Kidney tubule cell (primary cell): Measurements from ENCODE around the gene FAM20C.
"Not testable (repeated sequence)": the region's sequence is repeated elsewhere in the genome, so short reads cannot be mapped to it uniquely, and the experiment has no call there.

Experiments used
- DNase-seq: peaks from one replicate; pipeline ENCODE4 v3.0.0-alpha.2; 2018; ENCODE audit warnings: low spot score

Gene FAM20C

DNA sequence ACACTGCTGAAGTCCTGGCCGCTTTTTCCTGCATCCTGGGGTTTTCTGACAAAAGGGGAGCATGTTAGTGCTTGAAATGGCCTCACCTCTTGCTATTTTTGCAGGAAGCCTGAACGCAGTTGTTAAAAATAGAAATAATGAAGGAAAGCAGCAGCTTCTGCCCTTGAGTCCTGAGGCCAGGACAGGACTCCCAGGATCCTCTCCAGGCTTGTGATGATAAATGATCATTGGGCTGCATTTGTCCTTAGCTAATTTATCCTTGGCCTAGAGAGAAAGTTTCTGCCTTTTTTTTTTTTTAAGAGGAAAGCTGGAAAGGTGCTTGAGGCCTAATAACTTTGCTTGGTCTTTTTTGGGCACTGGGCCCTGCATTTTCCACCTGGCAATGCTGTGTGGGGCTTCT, 17.7 kb upstream of the FAM20C start:
- no peak for DNase-seq

DNA sequence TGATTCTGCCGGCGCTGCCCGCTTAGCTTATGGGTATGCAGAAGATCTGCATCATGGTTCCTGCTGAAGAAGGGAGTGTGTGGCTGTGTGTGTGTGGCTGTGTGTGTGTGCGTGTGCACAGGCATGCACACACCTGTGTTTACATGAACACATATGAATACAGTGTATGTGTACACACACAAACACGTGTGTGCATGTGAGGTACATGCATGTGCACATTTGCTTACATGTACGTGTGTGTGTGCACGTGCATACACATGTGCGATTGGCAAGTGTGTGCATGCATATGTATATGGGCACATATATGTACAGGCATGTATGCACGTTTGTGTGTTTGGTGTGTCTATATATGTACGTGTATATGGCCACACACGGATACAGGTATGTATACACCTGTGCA, 16.4 kb upstream of the FAM20C start:
- DNase-seq: no peak

- no peak for DNase-seq
Observed at GRCh38 chr7:176381-176780, 16.0 kb upstream of the FAM20C start.

DNA sequence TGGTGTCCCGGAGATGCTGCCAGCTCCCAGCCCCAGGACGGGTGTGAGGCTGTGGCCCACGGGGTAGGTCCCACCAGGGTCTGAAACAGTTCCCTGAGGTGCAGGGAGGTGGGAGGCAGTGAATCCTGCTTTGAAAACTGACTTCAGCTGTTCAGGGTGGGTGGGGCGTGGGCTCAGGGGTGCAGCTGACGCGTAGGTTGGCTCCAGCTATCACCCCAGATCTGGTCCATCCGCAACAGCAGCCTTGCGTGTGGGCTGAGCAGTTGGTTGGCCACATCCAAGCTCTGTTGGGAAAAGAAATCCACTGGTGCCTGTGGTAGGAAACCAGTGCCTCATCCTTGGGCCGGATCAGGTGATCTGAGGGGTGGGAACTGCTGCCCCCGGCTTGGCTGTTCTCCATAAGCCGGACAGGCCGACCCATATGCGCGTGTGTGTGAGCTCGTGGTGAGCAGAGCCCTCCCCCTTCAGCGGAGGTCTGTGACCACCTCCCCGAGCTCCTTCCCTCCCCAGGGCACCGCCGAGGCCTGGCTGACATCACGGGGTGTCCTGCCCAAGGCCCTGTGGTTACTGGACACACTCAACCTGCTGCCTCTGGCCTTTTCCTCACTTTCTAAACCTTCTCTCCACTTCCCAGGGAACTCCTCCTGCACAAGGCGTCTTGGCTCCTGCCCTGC, 15.4 kb upstream of the FAM20C start:
- no peak for DNase-seq

- DNase-seq: no peak
Observed at GRCh38 chr7:178444-178843, 13.9 kb upstream of the FAM20C start.

GRCh38 chr7:179209-179681, 13.1 kb upstream of the FAM20C start:
- no peak for DNase-seq

DNA sequence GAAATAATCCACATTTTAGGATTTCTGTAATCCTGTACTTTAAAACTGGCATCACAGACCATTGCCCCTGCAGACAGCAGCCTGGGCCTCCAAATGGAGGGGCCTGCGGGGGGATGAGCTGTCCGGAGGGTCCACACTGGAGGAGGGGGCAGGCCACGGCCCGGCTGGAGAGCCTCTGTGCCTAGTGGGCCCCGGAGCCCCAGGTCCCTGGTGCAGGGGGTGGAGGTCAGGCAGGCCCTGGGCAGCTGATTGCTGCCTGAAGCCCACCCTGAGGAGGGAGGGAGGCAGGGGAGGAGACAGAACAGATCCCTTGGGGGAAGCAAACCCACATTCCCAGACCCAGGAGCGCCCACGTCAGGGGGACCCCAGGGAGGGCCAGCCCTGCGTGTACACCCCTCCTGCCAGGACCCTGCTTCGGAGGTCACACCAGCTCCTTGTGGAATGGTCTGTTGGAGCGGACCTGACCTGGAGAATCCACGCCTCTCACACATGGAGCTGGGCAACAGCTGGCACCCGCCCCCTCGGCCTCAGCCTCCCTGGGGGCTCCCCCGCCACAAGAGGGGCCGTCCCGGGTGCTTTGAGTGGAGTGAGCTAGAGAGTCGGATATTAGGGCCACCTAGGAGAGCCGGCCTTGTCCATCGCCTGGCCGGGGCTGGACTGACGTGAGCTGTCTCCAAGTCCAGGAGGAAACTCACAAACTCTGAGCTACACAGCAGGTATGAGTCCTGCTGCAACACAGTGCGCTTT, 12.2 kb upstream of the FAM20C start:
- DNase-seq: no peak

DNA sequence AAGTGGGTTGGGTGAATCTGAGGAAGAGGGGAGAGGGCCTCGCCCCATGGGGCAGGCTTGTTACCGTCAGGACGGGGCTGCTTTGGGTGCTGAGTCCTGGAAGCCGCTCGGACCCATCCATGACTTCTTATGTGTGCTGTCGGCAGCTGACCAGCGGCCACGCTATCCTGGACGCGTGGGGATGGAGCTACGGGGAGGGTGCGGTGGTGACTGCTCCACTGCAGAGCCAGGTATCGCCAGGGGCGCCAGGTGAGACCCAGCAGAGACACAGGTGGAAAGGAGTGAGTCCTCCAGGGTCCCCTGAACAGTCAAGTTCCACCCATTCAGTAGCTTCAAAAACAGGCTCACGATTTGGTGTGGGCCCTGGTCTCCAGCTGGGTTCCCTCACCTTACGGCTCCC, 10.6 kb upstream of the FAM20C start:
- DNase-seq: no peak

DNA sequence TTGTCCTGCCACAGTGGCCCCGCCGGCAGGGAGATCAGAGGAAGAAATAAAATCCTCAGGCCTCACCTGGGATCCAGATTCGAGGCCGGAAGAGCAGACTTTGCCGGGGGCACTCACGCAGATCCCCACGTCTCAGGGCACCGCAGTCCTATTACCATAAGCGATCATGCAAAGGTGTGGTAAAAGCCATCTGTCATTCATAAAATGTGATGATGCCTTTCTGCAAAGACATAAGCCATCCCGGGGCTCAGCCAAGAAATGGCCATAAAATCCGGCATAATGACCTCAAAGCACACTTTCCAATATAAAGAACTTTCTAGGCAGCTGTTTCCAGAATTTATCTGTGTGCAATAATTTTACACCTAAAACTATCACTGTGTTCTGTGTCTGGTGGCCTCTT, 9.9 kb upstream of the FAM20C start:
- DNase-seq: not testable (repeated sequence)

DNA sequence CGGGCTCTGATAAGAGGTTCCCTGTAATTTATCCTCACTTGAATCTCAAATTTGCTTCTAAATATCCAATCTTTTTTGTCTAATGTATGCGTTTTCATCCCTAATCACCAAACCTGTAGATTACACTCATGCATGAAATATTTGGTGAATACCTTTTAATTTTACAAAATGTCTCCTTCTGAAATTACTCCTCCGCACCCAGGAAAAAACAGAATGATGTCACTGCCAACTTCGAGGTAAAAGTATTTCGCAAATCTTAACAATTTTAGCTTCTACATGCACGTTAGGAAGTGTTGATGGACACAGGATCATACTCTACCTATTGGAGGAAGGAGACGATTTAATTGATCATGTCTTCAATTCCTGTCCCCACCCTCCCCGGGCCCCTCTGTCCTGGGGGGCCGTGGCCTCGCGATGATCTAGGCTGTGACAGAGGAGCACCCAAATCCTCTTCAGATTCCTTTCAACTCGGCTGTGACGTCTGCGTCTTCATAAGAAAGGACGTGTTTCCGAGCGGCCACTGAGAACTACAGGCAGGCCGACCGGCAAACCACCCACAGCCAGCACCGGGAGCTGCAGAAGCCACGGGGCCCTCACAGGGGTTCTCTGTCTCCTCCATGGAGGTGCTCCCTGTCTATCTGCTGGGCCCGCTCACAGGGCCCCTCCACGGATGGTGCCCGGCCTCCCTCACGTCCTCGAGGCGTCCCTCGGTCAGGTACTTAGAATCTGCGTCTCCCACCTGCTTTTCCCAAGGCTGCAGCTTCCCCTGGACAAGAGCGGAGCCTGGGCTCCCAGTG, 8.7 kb upstream of the FAM20C start:
- no peak for DNase-seq

GRCh38 chr7:184294-185264, 7.8 kb upstream of the FAM20C start:
- no peak for DNase-seq

- DNase-seq: no peak
Observed at GRCh38 chr7:186516-187113, 5.8 kb upstream of the FAM20C start.

DNA sequence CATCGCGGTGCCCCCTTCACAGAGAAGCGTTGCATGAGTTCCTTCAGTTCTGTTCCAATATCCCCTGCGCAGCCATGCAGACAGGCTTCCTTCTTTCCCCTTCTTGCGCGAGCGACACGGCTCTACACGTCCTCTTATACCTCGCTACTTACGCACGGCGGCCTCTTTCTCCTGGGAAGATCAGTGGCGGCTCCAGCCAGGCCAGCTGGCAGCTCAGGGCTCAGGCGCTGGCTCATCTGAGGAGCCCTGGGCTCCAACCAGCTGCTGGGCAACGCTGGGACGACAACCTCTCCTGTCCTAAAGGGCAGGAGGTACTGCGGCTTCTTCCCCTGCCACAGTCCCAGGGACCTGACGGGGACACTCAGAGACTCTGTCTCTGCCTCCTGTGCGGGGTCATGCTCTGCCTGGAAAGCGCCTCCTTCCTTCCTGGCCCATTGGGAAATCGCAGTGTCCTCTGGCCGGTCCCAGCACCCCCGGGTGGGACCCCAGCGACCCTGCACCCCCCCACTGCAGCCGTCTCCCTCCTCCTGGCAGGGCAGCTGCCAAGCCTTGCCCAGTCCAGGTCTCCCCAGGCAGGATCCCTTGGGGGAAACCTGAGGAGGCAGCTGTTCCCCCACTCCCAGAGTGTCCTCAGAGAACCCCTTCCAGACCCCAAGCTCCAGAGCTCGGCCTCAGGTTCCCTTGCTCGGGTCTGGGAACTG, 5.0 kb upstream of the FAM20C start:
- no peak for DNase-seq

- DNase-seq: no peak
Observed at GRCh38 chr7:188174-188573, 4.2 kb upstream of the FAM20C start.

DNA sequence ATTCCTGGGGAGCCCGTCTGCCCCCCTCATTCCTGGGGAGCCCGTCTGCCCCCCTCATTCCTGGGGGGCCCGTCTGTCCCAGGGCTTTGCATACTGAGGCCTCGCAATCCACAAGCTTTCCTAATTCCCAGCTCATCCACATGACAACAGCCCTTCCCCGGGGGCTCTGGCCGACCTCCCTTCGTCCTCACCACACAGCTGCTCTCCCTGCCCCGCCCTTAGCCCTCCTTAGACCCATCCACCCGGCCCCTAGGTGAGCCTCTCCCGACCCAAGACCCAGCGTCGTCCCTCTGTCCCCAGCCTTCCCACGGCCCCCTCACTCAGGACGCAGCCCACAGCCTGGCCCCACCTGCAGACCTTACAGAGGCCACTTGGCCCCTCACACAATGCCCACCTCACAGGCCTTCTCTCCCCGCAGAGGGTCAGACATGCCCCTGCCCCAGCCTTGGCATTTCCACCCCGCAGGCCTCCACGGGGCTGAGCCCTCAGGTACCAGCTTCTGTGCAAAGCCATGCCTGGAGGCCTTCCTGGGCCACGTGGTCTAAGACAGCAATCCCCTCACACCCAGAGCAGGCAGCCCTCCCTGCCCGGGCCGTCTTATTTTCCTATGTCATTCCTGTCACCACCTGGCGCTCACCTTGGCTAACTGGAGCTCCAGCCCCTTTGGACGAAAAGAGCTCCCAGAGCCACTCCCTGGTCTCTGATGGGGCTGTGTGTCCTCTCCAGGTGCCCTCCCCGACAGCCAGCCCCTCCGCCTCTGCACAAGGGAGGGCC, 3.5 kb upstream of the FAM20C start:
- no peak for DNase-seq

GRCh38 chr7:189719-190118, 2.7 kb upstream of the FAM20C start:
- DNase-seq: no peak

- no peak for DNase-seq
Observed at GRCh38 chr7:190196-190595, 2.2 kb upstream of the FAM20C start.

DNA sequence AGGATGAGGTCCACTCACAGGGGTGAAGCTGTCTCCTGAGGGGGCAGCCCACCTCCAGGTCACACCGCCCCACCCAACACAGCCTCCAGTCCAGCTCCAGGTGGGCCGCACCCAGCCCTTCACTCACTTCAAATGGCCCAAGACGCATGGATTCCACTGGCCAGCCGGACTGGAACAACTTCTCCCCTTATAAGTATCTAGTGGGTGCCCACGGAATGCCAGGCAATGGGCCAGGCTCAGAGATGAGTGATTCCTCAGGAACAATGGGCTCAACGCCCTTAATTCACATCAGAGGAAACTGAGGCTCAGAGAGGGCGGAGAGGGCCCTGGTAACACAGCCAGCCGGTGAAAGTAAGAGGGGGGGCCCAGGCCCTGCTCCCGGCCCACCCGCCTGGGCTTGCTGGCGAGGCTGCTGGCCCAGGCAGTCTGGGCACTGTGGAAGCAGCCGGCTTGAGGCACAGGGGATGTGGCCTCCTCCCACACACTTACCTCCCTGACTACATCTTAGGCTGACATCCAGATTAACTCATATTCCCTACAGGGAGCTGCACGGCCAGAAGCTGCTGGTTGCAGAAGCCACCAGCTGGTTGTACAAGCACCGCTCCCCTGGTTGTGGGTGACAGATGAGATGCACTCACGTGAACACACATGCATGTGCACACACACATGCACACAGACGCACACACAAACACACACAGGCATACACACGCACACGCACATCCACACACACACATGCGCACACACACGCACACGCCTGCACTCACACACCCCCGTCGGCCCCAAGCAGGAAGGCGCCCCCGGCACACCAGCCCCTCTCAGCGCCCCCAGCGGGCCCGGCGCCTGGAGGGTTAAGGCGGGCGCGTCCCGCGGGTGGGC, 1.0 kb upstream of the FAM20C start:
- DNase-seq: peak; percentile 76
